Measurements from ENCODE around the gene WNT6.

- TF ChIP-seq CTCF (IDR thresholded peaks at IDR 0.05) (no peak), POLR2AphosphoS5 (IDR thresholded peaks at IDR 0.05) (no peak), POLR2A (IDR thresholded peaks at IDR 0.05) (no peak), EP300 (IDR thresholded peaks at IDR 0.05) (no peak)
Measured at GRCh38 chr2:218884519-218884918, 24.9 kb downstream of the WNT6 start.
